ENCODE measurements around the gene C1orf115. TPM values are rescaled to one million over a fixed set of nuclear protein-coding genes. Genes with fewer than 3 reads are reported as not detected.
"Not testable (repeated sequence)": the region's sequence is repeated elsewhere in the genome, so short reads cannot be mapped to it uniquely, and the experiment has no call there.

C1orf115 gene
- total and polyA plus RNA-seq, 4 donors, result 29.6 to 56.6 (median 40.5) TPM

DNA sequence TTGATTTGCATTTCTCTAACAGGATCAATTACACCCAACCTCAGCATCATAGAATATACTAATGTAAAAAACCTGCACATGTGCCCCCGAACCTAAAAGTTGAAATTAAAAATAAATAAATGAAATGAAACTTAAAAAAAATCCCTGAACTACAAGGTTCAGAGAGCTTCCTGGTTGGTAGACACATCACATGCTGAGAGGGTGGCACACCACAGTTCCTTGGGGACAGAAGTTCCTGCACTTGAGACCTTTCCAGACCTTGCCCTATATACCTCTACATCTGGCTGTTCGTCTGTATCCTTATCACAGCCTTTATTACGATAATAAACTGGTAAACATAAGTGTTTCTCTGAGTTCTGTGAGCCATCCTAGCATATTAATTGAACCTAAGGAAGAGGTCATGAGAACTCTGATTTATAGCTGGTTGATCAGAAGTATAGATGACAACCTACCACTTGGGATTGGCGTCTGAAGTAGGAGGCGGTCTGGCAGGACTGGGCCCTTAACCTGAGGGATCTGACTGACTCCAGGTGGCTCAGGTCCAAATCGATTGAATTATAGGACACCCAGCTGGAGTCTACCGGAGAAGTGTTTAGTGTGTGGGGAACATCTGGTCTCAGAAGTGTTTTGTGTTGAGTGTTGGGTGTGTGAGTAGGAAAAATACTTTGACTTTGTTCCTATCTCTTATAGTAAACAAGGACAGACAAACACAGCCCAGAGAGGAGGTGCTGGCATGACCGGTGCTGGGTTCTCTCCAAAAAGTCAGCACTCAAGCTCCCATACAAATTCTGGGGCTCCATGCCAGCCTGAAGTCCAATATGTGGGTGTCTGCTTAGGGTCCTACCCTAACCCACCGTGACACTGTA lies 19.0 kb downstream of the C1orf115 start:
- H3K27ac ChIP-seq (ENCODE audit: low read depth in 1 of 2, low read length in 2 of 2), result no peak overlapping the region
- WGBS, result 52% methylated on average over 9 of the region's 9 CpGs
- DNase-seq (ENCODE audit: low spot score), result no peak

DNA sequence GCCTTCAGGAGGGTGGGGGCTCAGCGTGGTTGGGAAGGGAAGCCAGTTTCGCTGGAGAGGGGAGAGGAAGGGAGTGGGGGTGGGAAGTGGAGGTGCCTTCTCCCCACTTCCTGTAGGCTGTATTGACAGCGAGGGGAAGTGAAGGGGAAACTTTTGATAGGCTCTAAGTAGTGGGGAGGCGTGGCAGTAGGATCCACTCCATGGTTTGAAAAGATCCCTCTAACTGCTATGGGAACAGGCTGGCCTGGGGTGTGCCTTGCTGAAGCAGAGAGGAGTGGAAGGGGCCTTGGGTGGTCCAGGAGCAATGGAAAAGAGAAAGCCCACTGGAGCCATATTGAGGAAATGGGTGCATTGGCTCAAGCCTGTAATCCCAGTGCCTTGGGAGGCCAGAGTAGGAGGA lies 20.2 kb downstream of the C1orf115 start:
- Histone ChIP-seq H3K9me3 (ENCODE audit: control insufficient read depth in 4 of 4, low read length in 3 of 4) (no peaks in the 10 kb centered on the region), H3K27me3 (ENCODE audit: control insufficient read depth in 4 of 4, insufficient read depth in 4 of 4, low read length in 3 of 4) (no peaks in the 10 kb centered on the region), H3K9ac (ENCODE audit: low read depth in 1 of 2, low read length in 2 of 2) (no peak overlapping the region), H3K4me1 (ENCODE audit: control insufficient read depth in 4 of 4, insufficient read depth in 4 of 4, low read length in 3 of 4) (peaks cover 6 to 29% (median 19%) of the 10 kb centered on the region in 4 donors), H3K4me3 (ENCODE audit: low read depth in 1 of 3, low read length in 3 of 3) (no peak overlapping the region), H3K27ac (ENCODE audit: low read depth in 1 of 2, low read length in 2 of 2) (no peak overlapping the region), H3K36me3 (ENCODE audit: control insufficient read depth in 4 of 4, insufficient read depth in 3 of 4, low read depth in 1 of 4, low read length in 3 of 4) (no peaks in the 10 kb centered on the region)
- no peak for DNase-seq (ENCODE audit: low spot score)
- no peak for TF ChIP-seq NR2F2 (IDR thresholded peaks at IDR 0.05)
- WGBS, result 79% methylated on average over 4 of the region's 4 CpGs

More for the DNA sequence above, 19.0 kb downstream of the C1orf115 start:
- Histone ChIP-seq H3K4me1 (ENCODE audit: control insufficient read depth in 4 of 4, insufficient read depth in 4 of 4, low read length in 3 of 4) (peaks cover 6 to 29% (median 19%) of the 10 kb centered on the region in 4 donors), H3K27me3 (ENCODE audit: control insufficient read depth in 4 of 4, insufficient read depth in 4 of 4, low read length in 3 of 4) (no peaks in the 10 kb centered on the region), H3K9me3 (ENCODE audit: control insufficient read depth in 4 of 4, low read length in 3 of 4) (no peaks in the 10 kb centered on the region), H3K4me3 (ENCODE audit: low read depth in 1 of 3, low read length in 3 of 3) (no peak overlapping the region), H3K36me3 (ENCODE audit: control insufficient read depth in 4 of 4, insufficient read depth in 3 of 4, low read depth in 1 of 4, low read length in 3 of 4) (no peaks in the 10 kb centered on the region), H3K9ac (ENCODE audit: low read depth in 1 of 2, low read length in 2 of 2) (no peak overlapping the region)
- peak; percentile 34 to 37 for TF ChIP-seq HNF4A (conservative IDR thresholded peaks at IDR 0.05)
- TF ChIP-seq RXRA (IDR thresholded peaks at IDR 0.05), result no peak
- no peak for TF ChIP-seq GABPA (IDR thresholded peaks at IDR 0.05 in 1 of 2, conservative IDR thresholded peaks at IDR 0.05 in 1 of 2)
- TF ChIP-seq RAD21 (IDR thresholded peaks at IDR 0.05), result no peak
- TF ChIP-seq TAF1 (conservative IDR thresholded peaks at IDR 0.05), result no peak
- TF ChIP-seq FOXA2 (IDR thresholded peaks at IDR 0.05), result peak; percentile 53
- no peak for TF ChIP-seq FOXA1 (IDR thresholded peaks at IDR 0.05)
- no peak for TF ChIP-seq YY1 (IDR thresholded peaks at IDR 0.05)
- TF ChIP-seq SP1 (IDR thresholded peaks at IDR 0.05), result peak; percentile 20

DNA sequence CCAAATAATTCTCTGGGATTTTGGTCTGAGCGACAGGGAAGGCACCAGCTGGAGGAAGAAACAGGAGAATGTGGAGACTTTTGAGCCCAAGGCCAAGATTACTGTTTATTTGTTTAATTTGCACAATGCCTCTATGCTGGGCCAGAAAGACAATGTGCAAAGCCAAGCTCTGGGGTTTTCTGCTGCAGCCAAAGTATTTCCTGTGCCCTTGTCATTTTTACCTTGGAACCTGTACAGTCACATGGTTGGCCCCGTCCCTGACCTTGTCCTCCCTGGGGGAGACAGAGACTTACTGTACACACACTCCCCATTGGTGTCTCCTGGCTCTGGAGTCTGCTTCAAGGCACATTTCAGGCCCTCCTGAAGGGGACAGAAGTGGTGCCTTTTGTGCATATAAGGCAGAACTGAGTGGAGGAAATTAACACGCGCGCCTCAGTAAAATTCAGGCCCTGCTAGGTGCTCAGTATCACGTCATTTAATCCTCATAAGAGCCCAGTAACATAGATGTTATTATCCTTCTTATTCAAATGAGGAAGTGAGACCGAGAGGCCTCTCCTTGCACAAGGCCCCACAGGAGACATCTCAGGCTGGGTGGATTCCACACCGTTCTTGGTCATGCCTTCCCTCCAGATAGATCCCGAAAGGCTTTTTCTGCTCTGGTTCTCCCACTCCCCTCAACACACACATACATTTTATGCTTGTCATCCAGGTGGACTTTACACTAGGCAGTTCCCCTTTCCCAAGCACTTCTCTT lies 21.1 kb downstream of the C1orf115 start:
- TF ChIP-seq RXRA (IDR thresholded peaks at IDR 0.05) (peak in 1 of 2 donors; percentile 16), YY1 (IDR thresholded peaks at IDR 0.05) (no peak), HNF4A (conservative IDR thresholded peaks at IDR 0.05) (peak; percentile 8 to 15)
- TF ChIP-seq, protein P1, sequence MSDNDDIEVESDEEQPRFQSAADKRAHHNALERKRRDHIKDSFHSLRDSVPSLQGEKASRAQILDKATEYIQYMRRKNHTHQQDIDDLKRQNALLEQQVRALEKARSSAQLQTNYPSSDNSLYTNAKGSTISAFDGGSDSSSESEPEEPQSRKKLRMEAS (IDR thresholded peaks at IDR 0.05), result no peak
- H3K27ac ChIP-seq (ENCODE audit: low read depth in 1 of 2, low read length in 2 of 2), result no peak overlapping the region
- no peaks in the 10 kb centered on the region for H3K36me3 ChIP-seq (ENCODE audit: control insufficient read depth in 4 of 4, insufficient read depth in 3 of 4, low read depth in 1 of 4, low read length in 3 of 4)
- peaks cover 6 to 29% (median 19%) of the 10 kb centered on the region in 4 donors for H3K4me1 ChIP-seq (ENCODE audit: control insufficient read depth in 4 of 4, insufficient read depth in 4 of 4, low read length in 3 of 4)
- 71% methylated on average over 9 of the region's 9 CpGs for WGBS
- no peak overlapping the region for H3K4me3 ChIP-seq (ENCODE audit: low read depth in 1 of 3, low read length in 3 of 3)
- no peak for DNase-seq (ENCODE audit: low spot score)
- no peaks in the 10 kb centered on the region for H3K27me3 ChIP-seq (ENCODE audit: control insufficient read depth in 4 of 4, insufficient read depth in 4 of 4, low read length in 3 of 4)
- H3K9me3 ChIP-seq (ENCODE audit: control insufficient read depth in 4 of 4, low read length in 3 of 4), result no peaks in the 10 kb centered on the region
- no peak overlapping the region for H3K9ac ChIP-seq (ENCODE audit: low read depth in 1 of 2, low read length in 2 of 2)

DNA sequence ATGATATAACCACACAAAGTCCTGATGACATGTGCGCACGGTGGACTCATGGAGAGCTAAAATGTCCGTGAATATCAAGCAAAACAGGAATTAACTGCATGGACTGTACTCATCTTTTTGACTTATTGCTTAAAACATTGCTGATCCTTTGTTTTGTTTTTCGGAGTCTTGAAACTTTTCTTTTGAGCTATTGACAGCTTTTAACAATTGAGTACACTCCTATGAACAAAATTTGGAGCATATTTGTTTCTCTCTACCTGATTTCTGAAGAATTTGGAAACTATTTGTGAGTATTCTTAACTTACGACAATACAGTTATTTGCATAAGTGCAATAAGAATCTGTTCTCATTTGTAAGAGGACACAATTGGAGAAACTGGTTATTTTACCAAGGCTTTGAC lies 25.8 kb downstream of the C1orf115 start:
- not testable (repeated sequence) for H3K27me3 ChIP-seq (ENCODE audit: control insufficient read depth in 4 of 4, insufficient read depth in 4 of 4, low read length in 3 of 4); DNase-seq (ENCODE audit: low spot score); H3K27ac ChIP-seq (ENCODE audit: low read depth in 1 of 2, low read length in 2 of 2); H3K9ac ChIP-seq (ENCODE audit: low read depth in 1 of 2, low read length in 2 of 2); H3K4me3 ChIP-seq (ENCODE audit: low read depth in 1 of 3, low read length in 3 of 3); H3K36me3 ChIP-seq (ENCODE audit: control insufficient read depth in 4 of 4, insufficient read depth in 3 of 4, low read depth in 1 of 4, low read length in 3 of 4); H3K9me3 ChIP-seq (ENCODE audit: control insufficient read depth in 4 of 4, low read length in 3 of 4); H3K4me1 ChIP-seq (ENCODE audit: control insufficient read depth in 4 of 4, insufficient read depth in 4 of 4, low read length in 3 of 4)
- WGBS, result 86% methylated on average over 5 of the region's 5 CpGs
